Tongue (tissue), 2 donors: ENCODE measurements around the gene ATXN1. TPM values are rescaled to one million over a fixed set of nuclear protein-coding genes. Genes with fewer than 3 reads are reported as not detected.

Experiments
- DNase-seq: peaks from one replicate; pipeline ENCODE4 v3.0.0-alpha.2; 2015
- total RNA-seq: library from RNA; depleted of rRNA; stranded (reverse); fragments of >200 nt; gene quantifications from one replicate; pipeline ENCODE4 v1.2.3, GENCODE V29; 2014

Gene ATXN1
- total RNA-seq, 1 donor from 2014 or later, result 52.0 TPM

DNA sequence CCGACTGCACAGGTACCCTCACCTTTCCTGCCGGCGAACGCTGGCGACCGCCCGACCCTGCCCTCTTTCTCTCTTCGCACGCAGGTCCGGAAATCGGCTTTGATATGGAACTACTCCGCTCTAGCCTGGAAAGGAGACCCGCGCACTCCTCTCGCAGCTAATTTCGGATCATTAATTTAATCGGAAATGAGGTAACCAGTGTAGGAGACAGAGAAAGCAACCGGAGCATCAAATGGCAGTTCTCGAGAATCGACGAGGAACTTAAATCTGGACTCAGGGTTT is 949 bp upstream of the ATXN1 start:
- DNase-seq, result no peak

DNA sequence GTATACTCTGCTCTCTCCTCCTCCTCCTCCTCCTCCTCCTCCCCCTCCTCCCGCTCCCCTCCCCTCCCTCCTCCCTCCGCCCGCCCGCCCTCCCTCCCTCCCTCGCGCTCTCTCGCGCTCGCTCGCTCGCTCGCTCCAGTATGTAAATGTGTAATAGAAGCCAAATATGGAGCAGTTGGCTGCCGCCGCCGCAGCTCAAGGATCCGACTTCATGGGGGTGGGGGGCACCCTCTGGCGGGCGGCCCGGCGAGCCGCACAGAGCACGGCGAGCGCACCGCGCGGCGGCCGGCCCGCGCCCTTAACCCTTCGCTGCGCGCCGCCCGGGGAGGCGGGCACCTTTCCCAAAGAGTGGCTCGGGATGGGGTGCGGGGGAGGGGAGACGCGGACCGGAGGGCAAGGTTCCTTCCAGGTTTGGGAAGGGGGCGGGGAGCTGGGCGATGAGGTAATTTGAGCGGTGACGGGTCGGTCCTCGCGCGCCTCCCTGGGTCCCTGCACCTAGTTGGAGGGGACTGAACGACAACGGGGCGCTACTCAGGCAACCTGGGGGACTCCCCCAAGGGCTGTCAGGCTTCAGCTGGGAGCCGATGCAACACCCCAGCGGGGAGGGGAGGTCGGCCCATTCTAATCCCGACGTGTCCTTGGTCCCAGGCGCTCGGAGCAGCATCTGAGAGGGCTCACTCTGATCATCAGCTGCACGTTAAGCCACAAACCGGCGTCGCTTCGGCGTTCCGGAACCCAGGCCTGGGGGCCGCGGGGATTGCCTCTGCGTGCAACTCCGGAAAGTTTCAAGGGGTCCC is 409 bp upstream of the ATXN1 start:
- peak; percentile 94 for DNase-seq

DNA sequence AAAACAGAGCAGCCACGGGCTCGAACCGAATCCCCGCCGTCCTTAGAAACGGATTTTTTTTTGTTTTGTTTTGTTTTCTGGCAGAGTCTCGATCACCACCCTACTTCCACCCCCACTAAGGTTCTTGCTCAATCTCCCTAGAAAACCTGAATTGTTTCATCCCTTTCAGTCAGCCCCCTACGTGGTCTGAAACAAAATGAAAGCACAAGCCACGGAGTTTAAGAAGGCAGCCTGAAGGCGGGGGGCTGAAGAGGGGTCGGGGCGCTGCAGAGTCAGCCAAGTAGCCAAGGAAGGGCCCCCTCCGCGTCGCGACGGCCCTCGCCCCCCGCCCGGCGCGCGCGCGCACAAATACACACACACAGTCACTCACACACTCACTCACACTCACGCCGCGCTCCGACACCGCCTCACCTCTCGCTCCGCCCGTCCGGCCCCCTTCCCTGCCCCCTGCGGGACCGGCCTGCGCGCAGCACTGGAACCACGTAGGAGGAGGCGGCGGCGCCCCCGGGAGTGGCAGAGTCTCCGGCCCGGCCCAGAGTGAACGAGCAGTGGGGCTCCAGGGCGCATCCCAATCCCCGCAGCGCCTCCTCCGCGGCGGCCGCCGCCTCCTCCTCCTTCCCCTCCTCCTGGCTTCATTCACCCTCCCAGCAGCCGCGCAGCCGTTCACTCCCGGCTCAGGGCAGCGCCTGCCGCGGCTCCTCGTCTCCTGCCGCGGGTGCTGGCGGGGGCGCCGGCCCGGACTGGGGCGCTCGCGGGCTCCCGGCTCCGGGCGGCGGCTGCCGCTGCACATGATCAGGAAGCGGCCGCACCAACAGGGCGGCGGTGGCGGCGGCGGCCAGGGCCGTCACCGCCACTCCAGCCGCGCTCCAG is 1.4 kb downstream of the ATXN1 start:
- peak; percentile 94 for DNase-seq

DNA sequence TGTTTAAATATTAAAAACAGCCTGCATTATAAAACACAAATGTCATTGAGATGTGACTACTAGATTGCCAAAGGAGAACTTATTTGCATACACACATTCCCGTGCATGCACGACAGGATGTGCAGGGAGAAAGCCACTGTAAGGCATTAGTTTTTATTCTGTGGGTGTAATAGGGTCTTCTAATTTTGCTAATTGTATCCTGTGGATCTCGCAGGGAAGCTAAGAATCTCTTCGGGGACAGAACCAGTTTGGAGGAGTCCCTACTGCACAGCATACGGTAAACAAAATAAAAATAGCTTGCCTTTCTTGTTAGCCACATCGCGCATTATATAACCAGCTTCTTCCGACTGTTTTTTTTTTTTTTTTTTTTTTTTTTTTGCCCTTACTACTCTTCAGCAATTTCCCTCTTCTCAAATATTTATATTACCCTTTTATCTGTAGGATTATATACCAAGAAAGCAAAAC is 2.0 kb downstream of the ATXN1 start:
- no peak for DNase-seq

DNA sequence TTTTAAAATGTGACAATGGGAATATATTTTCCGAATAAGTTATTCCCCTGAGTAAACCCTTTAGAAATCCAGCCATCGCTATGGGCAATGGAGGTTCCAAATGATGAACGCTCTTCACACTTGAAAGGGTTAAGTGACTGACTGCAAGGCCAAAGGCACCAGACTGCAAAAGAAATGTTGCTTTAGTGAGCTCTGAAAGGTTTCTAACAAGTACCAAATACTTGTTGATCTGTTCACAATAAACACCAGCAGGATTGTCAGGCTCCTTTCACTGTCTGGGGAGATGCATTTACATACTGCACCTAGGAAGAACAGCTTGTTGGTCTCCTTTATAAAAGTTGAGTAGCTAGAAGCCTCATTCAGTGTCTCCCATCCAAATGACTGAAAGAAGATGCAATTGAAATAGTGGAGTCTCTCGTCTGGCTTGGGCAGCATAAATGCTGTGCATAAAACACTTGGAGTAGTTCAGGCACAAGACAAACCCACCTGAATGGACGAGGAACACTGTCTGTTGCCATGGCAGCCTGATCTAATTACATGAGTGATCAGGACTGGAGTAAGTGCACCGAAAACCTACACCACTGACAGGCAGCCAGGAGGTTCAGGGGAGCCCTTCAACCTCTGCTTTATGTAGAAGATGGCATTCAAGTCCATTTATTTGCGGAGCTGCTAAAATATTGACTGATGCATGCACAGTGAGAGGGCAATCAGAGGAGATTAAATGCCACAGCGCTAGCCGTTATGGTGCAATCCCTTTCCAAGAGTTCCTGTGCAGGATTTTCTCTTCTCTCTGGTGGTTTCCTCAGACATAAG is 2.9 kb downstream of the ATXN1 start:
- peak; percentile 57 for DNase-seq

DNA sequence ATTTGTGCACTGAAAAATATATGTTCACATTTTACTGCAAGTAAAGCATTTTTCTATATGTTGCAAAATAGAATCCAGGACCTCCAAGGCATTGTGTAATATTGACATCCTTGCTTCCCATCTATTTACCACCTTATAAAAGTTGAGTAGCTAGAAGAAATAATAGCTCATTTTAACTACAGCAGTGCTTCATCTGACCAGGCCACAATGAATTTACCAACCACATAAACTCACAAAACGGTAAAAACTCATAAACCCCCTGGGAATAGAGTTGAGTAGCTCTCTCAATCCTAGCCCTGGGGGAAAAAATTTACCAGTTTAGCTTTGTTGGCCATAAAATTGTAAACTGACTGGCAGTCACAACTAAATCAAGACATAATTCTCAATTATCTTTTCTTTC is 3.9 kb downstream of the ATXN1 start:
- DNase-seq, result no peak

DNA sequence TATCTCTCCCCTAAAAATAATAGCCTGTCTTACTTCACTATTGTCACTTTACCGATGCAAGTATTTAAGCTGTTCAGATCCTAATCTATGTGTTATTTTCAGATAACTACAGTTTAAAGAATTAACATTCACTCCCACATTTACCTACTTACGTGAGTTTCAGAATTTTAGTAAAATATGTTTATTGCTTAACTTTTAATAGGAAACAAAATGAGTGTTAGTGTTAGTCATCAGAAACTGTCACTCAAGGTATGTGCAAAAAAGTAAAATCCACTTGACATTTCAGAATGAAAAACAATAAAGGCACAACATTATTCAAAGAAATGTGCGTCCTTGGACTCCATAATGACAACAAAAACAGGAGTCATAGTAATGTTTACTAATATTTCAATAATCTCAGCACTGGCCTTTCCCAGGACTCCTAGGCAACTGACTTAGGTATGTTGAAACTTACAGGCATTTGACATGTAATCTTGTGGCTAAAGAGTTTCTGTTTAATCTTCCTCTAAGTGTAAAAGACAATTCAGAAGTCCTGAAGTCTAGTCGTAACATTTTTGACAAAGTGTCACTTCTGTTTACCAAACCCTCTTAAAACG is 4.5 kb downstream of the ATXN1 start:
- no peak for DNase-seq

DNA sequence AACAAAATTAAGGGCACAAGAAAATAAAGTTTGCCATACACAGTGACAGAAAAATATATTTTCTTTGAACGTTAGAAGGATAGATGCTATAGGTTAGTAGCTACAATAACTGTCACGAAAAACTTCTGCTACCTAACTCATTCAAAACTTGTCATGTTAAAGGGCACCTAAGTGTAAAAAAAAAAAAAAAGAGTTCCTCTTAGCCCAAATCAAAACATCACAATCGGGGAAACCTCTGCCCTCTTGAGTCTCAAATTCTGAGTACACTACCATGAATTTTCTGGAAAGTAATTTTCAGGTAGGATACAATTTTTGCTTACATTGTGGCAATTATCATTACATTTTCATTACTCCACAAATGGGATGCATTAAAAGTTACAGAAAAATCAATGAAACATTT is 5.7 kb downstream of the ATXN1 start:
- no peak for DNase-seq

DNA sequence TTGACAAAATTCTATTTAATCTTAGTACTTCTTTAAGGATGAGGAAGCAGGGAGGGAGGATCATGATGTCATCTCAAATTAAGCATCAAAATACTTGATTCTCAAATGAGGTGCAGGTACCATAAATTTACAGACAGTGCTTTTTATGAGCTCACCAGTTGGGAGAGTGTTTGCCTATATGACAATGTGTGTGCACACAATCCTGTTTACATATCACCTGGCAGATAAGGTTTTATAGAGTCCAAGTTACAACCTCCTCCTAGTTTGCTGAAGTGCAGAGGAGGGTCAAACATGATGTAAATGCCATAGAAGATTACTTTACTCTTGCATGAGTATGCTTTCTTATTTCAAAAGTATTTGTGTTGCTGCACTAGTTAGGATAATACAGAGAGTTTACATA is 6.4 kb downstream of the ATXN1 start:
- DNase-seq, result no peak

DNA sequence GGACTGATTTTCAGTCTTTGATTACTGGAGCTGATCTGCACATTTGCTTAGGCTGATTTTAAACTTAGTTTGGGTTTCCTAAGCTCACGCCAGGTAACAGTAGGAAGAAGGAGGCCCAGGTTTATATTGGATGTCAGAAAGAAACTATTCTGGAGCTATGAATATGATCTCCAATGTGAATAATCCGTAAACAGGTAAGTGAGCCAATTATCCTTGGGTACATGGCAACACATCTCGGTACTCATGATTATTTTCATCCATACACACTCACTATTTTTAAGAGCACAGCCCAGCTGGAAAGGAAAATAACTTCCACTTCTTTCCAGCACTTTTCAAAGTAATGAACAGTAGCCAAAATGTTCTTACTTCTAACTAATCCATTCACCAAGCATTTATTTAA is 7.0 kb downstream of the ATXN1 start:
- no peak for DNase-seq

DNA sequence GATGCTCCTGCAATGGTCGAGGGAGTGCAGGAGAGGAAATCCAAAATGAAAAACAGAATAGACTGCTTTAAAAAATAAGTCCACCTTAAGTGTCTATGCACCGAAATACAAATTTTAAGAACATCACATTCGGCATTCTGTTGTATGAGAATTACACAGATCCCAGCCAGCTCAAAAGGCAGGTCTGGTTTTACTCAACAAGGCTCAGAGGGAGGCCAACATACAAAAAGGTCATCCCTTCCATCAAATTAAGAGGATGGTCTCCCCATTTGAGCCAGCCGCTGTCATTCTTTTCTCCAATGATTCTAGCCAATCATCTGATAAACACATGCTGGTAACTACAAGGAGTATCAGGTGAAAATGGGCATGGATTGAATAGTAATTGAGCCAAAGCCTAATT is 7.9 kb downstream of the ATXN1 start:
- no peak for DNase-seq

DNA sequence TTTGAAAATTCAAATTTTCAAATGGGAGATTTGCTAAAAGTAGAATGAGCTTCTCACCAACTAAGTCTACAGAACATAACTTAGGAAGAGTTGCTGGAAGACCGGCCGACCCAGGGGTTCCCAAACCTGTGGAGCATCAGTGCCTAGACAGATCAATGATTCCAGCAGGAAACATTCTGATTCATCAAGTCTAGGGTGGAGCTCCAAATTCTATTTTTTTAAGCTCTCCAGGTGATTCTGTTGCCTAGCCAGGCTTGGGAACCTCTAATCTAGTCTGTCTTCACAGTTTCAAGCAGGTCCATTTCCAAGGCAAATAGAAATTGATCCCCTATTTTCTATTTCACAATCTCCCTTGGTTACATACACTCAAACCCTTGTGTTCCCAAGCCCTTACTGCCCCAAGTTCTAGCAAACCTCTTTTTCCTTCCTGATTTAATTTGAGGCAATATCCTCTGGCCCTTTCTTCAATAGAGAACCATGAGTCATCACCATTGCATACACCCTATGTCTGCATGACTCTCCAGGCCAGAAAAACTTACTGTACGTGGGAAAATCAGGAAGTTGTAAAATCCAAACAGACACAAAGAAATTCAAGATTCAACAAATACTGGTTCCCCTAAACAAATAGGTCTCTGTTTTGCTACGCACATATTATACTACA is 8.9 kb downstream of the ATXN1 start:
- DNase-seq, result no peak

DNA sequence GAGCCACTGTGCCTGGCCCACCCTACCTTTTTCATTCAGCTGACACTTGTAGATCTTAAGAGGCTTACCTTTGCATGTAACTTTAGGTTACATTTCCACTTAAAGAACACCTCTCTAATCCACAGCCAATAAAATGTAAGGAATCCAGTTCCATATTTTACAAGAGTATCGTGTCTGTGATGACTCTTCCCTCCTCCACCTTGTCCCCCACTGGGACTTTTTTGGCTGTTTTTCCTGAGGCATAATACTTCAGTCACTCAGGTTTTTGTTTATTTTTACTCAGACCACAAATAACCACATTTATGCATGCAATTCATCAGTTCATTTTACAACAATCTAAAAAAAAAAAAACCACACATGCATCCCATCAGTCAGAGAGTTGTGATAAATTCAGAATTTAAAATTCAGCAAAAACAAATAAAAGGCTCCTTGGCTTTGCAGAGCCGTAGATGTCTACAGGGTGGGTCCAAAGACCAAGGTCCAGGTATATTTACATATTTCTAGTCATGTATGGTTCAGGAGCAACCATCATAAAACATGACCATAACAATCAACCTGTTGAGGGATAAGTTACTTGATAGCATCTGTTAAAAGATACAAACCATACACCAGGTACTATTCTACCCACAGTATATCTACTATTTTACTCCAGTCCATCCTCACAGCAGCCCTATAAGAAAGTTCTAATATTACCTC is 9.9 kb downstream of the ATXN1 start:
- no peak for DNase-seq

DNA sequence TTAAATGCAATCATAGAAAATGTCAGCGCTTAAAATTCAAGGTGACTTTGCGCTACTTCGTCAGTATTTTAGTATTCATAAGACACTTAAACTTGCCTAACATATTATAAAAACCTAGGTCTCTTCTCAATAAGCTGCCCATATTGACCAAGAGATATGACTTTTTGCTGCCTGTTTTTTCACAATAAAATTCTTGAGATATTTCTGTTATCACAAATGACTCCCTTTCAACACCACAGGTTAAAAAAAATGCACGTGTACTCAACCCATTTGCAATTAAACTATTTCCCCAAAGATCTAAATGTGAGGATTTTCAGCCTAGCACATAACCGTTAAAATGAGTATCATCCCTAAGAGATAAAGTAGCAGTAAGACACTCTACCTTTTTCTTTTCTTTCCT is 10.7 kb downstream of the ATXN1 start:
- no peak for DNase-seq

DNA sequence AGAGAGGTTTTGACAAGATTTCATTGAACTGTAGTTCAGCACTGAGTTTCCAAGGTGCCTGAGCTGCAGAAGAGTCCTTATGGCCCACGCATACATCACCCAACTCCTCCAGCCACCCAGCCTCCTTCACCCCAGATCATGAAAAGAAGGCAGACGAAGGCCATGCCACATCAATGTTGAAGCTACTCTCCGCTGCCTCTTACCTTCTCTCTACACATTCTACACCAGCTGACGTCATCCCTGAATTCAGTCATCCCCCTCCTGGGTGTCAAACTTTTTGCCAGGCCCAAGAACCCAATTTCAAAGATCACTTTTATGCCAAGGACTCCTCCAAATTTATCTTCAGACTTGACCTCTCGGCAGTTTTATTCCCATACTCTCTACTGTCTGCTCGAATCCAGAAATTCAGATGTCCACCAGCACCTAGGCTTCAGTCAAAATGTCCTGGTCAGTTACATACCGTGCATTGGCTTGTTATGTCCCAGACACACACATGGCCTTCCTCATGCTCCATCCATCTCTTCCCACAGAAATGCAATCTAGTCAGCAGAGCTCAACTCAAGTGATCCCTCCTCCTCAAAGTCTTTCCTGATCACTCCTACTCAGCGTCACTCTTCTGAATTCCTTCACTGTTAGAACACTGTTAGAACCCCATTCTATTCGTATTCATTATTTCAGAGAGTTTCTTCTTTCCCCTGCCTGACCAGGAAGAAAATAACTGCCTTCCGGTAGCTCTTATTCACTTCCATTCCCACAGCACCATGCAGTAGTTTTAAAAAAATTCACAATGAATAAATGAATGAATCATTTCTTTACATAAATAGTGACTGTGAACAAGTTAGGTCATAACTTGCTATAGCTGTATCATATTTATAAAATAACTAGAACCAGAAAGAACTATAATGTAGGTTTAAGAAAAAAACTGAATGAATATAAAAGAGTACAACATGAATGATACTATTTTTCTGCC is 11.5 kb downstream of the ATXN1 start:
- no peak for DNase-seq

DNA sequence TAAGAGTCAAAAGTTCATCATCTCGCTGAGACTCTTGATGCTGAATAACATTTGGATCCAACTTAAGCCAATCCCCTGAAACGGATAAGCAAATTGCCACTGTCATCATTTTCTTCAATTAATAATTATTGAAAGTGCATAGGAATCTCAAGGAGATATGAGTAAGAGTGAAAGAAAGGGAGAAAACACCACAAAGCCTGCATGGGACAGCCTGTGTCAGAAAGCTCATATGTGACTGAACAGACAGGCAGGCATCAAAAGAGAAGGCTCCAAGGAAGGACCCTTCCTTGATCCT is 13.3 kb downstream of the ATXN1 start:
- no peak for DNase-seq

DNA sequence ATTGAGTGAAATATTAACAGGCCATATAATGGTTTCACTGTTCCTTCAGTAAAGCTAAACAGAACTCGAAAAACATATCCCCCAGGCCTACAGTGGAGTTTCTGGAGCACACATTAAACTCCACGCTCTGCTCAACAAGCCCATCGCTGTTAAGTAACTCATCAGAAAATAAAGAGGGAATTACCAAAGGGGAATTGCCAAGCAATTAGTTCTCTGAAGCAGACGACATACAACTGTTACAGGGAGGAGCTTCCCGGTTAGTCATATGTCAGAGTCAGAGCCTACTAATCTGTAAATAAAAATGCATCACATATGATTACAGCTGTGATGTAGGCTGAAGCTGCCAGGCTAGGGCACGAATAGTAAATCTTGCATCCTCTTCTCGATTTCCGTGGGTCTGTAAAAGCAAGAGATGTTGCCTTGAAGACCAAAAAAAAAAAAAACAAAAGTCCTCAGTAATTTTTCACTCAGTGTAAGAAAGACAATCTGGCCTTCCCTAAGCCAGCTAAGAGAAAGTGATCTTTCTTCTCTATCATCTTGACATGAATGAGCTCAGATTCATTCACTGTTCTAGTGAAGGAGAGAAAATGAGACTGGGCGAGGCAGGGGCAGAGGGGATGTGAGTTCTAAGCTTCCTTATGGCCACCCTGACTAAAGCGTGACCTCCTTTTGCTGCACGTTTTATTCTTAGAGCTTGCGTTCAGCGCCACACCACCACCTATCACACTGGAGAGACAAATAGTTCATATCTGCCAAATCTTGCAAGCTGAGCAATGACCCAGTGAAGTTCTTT is 13.8 kb downstream of the ATXN1 start:
- no peak for DNase-seq

DNA sequence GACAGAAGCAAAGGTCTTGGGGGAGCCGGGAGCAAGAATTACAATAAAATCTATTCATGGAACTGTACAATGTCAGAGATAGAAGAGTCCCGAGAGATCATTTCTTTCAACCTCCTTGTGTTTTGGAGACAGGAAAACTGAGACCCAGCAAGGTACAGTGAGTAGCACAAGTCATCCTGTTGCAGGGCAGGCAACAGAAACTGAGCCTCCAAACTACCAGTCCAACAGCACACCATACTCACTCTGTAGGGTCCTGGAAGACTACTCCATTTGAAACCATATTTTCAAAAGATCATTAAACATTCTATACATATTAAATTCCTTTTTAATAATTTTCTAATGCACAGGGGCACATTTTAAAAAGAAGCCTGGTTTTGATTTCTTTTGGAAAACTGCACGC is 14.4 kb downstream of the ATXN1 start:
- DNase-seq, result no peak

DNA sequence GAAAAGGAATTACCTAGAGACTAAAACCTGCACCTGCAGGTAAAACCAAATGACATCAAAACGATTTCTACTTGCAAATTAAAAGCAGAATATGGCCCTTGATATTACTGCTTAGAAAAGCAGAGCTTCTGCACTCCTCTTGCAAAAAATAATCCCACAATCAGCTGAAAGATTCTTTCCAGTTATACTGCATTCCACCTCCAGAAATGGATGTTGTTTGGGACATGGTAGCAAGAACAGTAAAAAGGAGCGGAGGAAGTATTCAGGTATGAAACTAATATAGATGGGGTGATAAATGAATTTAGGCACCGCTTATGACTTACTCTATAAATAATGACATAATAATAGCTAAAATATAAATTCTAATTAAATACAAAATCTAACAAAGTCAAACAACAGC is 14.9 kb downstream of the ATXN1 start:
- DNase-seq, result no peak
